H9 (cell line): ENCODE data around the gene SCAF1. TPM values are rescaled to one million over a fixed set of nuclear protein-coding genes. Genes with fewer than 3 reads are reported as not detected.

Experiments used
- DNase-seq: peaks from one replicate; pipeline ENCODE4 v3.0.0-alpha.2; 2017
- H2AFZ ChIP-seq: one replicate; pipeline ENCODE4 v1.6.1; 2013; ENCODE audit warnings: mild to moderate bottlenecking, low read length, control low read depth, moderate library complexity
- H2AK5ac ChIP-seq: 2 replicates; pipeline ENCODE4 v1.6.1; 2013; ENCODE audit warnings: low read length, control low read depth, mixed read lengths; ENCODE audit not compliant: insufficient read length
- H2BK120ac ChIP-seq: one replicate; pipeline ENCODE4 v1.6.1; 2013; ENCODE audit warnings: low read depth, mild to moderate bottlenecking, low read length, control low read depth, inconsistent platforms; ENCODE audit not compliant: poor library complexity, severe bottlenecking
- H2BK12ac ChIP-seq: 2 replicates; pipeline ENCODE4 v1.6.1; 2013; ENCODE audit warnings: low read length, control low read depth, mixed read lengths, low read depth; ENCODE audit not compliant: insufficient read length
- H2BK15ac ChIP-seq: 2 replicates; pipeline ENCODE4 v1.6.1; 2013; ENCODE audit warnings: low read depth, low read length, control low read depth
- H2BK20ac ChIP-seq: one replicate; pipeline ENCODE4 v1.6.1; 2013; ENCODE audit warnings: low read depth, mild to moderate bottlenecking, low read length, control low read depth, inconsistent platforms; ENCODE audit not compliant: poor library complexity, severe bottlenecking
- H2BK5ac ChIP-seq: 2 replicates; pipeline ENCODE4 v1.6.1; 2013; ENCODE audit warnings: low read length, control low read depth, mixed read lengths; ENCODE audit not compliant: insufficient read length
- H3K14ac ChIP-seq: 2 replicates; pipeline ENCODE4 v1.6.1; 2013; ENCODE audit warnings: low read length, control low read depth; ENCODE audit not compliant: insufficient read depth
- H3K18ac ChIP-seq: 2 replicates; pipeline ENCODE4 v1.6.1; 2013; ENCODE audit warnings: low read depth, mild to moderate bottlenecking, mixed read lengths, low read length, control low read depth; ENCODE audit not compliant: insufficient read length
- H3K23ac ChIP-seq: 2 replicates; pipeline ENCODE4 v1.6.1; 2013; ENCODE audit warnings: low read length, control low read depth, mixed read lengths, low read depth; ENCODE audit not compliant: insufficient read length
- H3K23me2 ChIP-seq: 2 replicates; pipeline ENCODE4 v1.6.1; 2013; ENCODE audit warnings: low read depth, mild to moderate bottlenecking, mixed read lengths, low read length, control low read depth; ENCODE audit not compliant: insufficient read length, poor library complexity, severe bottlenecking
- H3K27ac ChIP-seq: 2 replicates; pipeline ENCODE4 v1.5.1; 2013; ENCODE audit warnings: low read length, control low read depth, mixed read lengths, low read depth; ENCODE audit not compliant: insufficient read length
- H3K27me3 ChIP-seq: 2 replicates; pipeline ENCODE4 v1.6.1; 2013; ENCODE audit warnings: low read length, control low read depth, inconsistent platforms; ENCODE audit not compliant: insufficient read depth
- H3K4ac ChIP-seq: 2 replicates; pipeline ENCODE4 v1.6.1; 2013; ENCODE audit warnings: low read depth, mild to moderate bottlenecking, control low read depth, inconsistent platforms, low read length, moderate library complexity
- H3K4me1 ChIP-seq: 2 replicates; pipeline ENCODE4 v1.6.1; 2013; ENCODE audit warnings: low read length, control low read depth, inconsistent platforms; ENCODE audit not compliant: insufficient read depth
- H3K4me2 ChIP-seq: 2 replicates; pipeline ENCODE4 v1.6.1; 2013; ENCODE audit warnings: low read length, control low read depth, mixed read lengths; ENCODE audit not compliant: insufficient read length, insufficient read depth
- H3K56ac ChIP-seq: 2 replicates; pipeline ENCODE4 v1.6.1; 2013; ENCODE audit warnings: low read depth, mild to moderate bottlenecking, mixed read lengths, low read length, control low read depth; ENCODE audit not compliant: insufficient read length
- H3K79me1 ChIP-seq: 2 replicates; pipeline ENCODE4 v1.6.1; 2013; ENCODE audit warnings: low read depth, mild to moderate bottlenecking, moderate library complexity, low read length, control low read depth, inconsistent platforms; ENCODE audit not compliant: insufficient read depth, poor library complexity, severe bottlenecking
- H3K79me2 ChIP-seq: 2 replicates; pipeline ENCODE4 v1.6.1; 2013; ENCODE audit warnings: low read length, control low read depth, inconsistent platforms; ENCODE audit not compliant: insufficient read depth
- H3K9ac ChIP-seq: 2 replicates; pipeline ENCODE4 v1.6.1; 2013; ENCODE audit warnings: low read length, control low read depth, mixed read lengths; ENCODE audit not compliant: insufficient read length; ENCODE audit errors: extremely low read depth
- H3K9me3 ChIP-seq: one replicate; pipeline ENCODE4 v1.6.1; 2013; ENCODE audit warnings: low read depth, low read length, inconsistent platforms; ENCODE audit not compliant: control insufficient read depth
- H3T11ph ChIP-seq: one replicate; pipeline ENCODE4 v1.6.1; 2013; ENCODE audit warnings: mild to moderate bottlenecking, low read length, control low read depth, inconsistent platforms
- H4K20me1 ChIP-seq: one replicate; pipeline ENCODE4 v1.6.1; 2013; ENCODE audit not compliant: control insufficient read depth, insufficient read length, insufficient read depth
- H4K5ac ChIP-seq: 2 replicates; pipeline ENCODE4 v1.6.1; 2013; ENCODE audit warnings: low read depth, mild to moderate bottlenecking, mixed read lengths, low read length, control low read depth; ENCODE audit not compliant: insufficient read length
- H4K8ac ChIP-seq: replicated peaks from 2 replicates; pipeline ENCODE4 v1.6.1; 2013; ENCODE audit warnings: low read length, control low read depth, mixed read lengths, low read depth; ENCODE audit not compliant: insufficient read length
- H4K91ac ChIP-seq: 2 replicates; pipeline ENCODE4 v1.6.1; 2013; ENCODE audit warnings: low read depth, mild to moderate bottlenecking, moderate library complexity, mixed read lengths, low read length, control low read depth; ENCODE audit not compliant: insufficient read length
- H3K27ac Mint-ChIP-seq, 3 experiments: 2 replicates in 2 of 3; 3 replicates in 1 of 3; pipeline ENCODE4 v1.8.0; 2020 to 2021; ENCODE audit warnings: mixed read lengths in 3 of 3, mild to moderate bottlenecking in 1 of 3, moderate library complexity in 1 of 3
- H3K27me3 Mint-ChIP-seq: 2 replicates; pipeline ENCODE4 v1.8.0; 2021; ENCODE audit warnings: low read depth, mild to moderate bottlenecking, moderate library complexity, mixed read lengths
- H3K36me3 Mint-ChIP-seq, 3 experiments: 2 replicates in 2 of 3; 3 replicates in 1 of 3; pipeline ENCODE4 v1.8.0; 2020 to 2021; ENCODE audit warnings: low read depth in 3 of 3, mixed read lengths in 3 of 3; ENCODE audit not compliant: insufficient read depth in 1 of 3
- H3K4me1 Mint-ChIP-seq, 2 experiments: 2 replicates each; pipeline ENCODE4 v1.8.0; 2020; ENCODE audit warnings: mixed read lengths in 2 of 2
- H3K4me3 Mint-ChIP-seq, 2 experiments: 2 replicates in 1 of 2; 3 replicates in 1 of 2; pipeline ENCODE4 v1.8.0; 2020 to 2021; ENCODE audit warnings: mild to moderate bottlenecking in 2 of 2, mixed read lengths in 2 of 2, moderate library complexity in 1 of 2
- H3K9me3 Mint-ChIP-seq, 2 experiments: 2 replicates in 1 of 2; 3 replicates in 1 of 2; pipeline ENCODE4 v1.8.0; 2020; ENCODE audit warnings: mild to moderate bottlenecking in 2 of 2, mixed read lengths in 2 of 2, moderate library complexity in 1 of 2
- WGBS: extraction: QIAGEN DNeasy Blood & Tissue Kit; methylation state at CpG from one replicate; pipeline ENCODE4 v1.1.7; 2013; ENCODE audit warnings: missing lambda C conversion rate, low lambda C conversion rate, mixed read lengths; ENCODE audit not compliant: insufficient read length; ENCODE audit errors: extremely low coverage; 5-methylcytosine and 5-hydroxymethylcytosine counted together
- total RNA-seq: library from RNA; stranded (reverse); gene quantifications from 2 replicates; pipeline ENCODE4 v1.2.1, GENCODE V29; 2021
- TF ChIP-seq, protein P1 (sequence below): fragments of 200-600 bp; sonication (generic); conservative IDR thresholded peaks from 3 replicates; pipeline ENCODE4 v1.8.0; 2021; ENCODE audit warnings: antibody characterized with exemption, mild to moderate bottlenecking

The SCAF1 gene
- total RNA-seq, 1 experiment from 2014 or later: 85.3 TPM

- H3K4me3 Mint-ChIP-seq: peak overlapping the region; percentile 99 to 100
- Histone ChIP-seq H3K79me2 (peaks cover 5% of the 10 kb centered on the region; the same call in 1 of the 2 replicates), H3K4me1 (no peaks in the 10 kb centered on the region)
These were observed 23.0 kb downstream of the SCAF1 start for GRCh38 chr19:49665036-49665350.

More at GRCh38 chr19:49665036-49665350, 23.0 kb downstream of the SCAF1 start:
- Histone ChIP-seq H3K4ac (no peak overlapping the region; the same call in 1 of the 2 replicates), H4K20me1 (no peaks in the 10 kb centered on the region), H2AFZ (no peak overlapping the region), H3K14ac (peak overlapping the region; percentile 74), H2AK5ac (no peak overlapping the region), H2BK5ac (no peak overlapping the region), H3K23me2 (peaks cover 18% of the 10 kb centered on the region), H2BK12ac (no peak overlapping the region), H3K4me2 (peak overlapping the region; percentile 99), H3K79me1 (peaks cover 11% of the 10 kb centered on the region), H3K56ac (peak overlapping the region; percentile 37), H3K27ac (peak overlapping the region; percentile 54), H2BK120ac (no peak overlapping the region), H2BK15ac (no peak overlapping the region), H3T11ph (no peak overlapping the region), H2BK20ac (no peak overlapping the region), H4K5ac (no peak overlapping the region), H4K91ac (no peak overlapping the region), H3K27me3 (no peaks in the 10 kb centered on the region), H3K23ac (peak overlapping the region; percentile 9), H3K9ac (peak overlapping the region; percentile 88), H4K8ac (no peak overlapping the region), H3K9me3 (no peaks in the 10 kb centered on the region), H3K18ac (peak overlapping the region; percentile 56)
- Mint-ChIP-seq H3K9me3 (peaks cover 5 to 6% of the 10 kb centered on the region in 2 experiments), H3K4me1 (peaks cover 12 to 37% of the 10 kb centered on the region in 2 experiments), H3K36me3 (peaks cover 39 to 61% (median 59%) of the 10 kb centered on the region in 3 experiments), H3K27me3 (peaks cover 3% of the 10 kb centered on the region), H3K27ac (peak overlapping the region; percentile 96 to 99 (median 96))
- DNase-seq: no peak
- WGBS: no CpG with 5 or more reads among the region's 7 CpGs
- TF ChIP-seq, protein P1, sequence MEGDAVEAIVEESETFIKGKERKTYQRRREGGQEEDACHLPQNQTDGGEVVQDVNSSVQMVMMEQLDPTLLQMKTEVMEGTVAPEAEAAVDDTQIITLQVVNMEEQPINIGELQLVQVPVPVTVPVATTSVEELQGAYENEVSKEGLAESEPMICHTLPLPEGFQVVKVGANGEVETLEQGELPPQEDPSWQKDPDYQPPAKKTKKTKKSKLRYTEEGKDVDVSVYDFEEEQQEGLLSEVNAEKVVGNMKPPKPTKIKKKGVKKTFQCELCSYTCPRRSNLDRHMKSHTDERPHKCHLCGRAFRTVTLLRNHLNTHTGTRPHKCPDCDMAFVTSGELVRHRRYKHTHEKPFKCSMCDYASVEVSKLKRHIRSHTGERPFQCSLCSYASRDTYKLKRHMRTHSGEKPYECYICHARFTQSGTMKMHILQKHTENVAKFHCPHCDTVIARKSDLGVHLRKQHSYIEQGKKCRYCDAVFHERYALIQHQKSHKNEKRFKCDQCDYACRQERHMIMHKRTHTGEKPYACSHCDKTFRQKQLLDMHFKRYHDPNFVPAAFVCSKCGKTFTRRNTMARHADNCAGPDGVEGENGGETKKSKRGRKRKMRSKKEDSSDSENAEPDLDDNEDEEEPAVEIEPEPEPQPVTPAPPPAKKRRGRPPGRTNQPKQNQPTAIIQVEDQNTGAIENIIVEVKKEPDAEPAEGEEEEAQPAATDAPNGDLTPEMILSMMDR: no peak
